HG03571 (cell line): ENCODE results near the gene AMPD3.

Experiments
- ATAC-seq: cut with Tn5 transposase; IDR thresholded peaks from one replicate; pipeline ENCODE4 v1.9.1; 2021; ENCODE audit not compliant: unreplicated experiment

Gene AMPD3

DNA sequence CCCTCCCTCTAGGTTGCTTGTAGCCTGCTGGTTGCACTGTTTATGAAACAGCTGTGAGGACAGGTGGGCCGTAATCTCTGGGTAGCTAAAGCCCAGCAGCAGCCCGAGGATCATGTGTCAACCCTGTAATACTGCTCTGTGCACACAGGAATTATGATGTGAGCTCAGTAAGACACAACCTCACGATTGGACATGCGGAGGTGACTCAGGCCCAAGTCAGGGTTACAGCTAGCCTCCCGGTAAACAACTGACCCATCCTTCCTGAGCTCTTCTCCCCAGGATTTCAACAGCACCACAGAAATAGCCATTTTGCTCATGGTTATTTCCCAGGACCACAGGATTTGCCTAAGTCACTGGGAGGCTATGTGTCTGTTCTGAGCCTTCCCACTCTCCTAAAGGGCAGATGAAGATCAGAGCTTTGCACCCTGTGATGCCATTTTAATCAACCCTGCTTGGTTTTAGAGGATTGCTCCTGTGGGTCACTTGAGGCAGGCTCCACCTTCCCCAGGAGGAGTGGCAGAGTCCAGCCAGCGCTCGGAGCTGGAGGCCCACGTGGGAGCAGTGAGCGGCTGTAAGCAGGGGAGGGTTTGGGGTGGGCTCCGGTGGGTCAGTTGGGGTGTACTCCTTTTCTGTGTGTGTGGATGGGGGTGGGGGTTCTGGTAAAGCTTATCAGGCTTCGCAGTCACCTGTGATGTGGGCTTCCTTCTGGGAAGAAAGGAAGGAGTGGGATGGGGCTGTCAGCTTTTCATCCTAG, at the start of gene AMPD3:
Gene AMPD3, plus strand, starts transcription at position 387 of the 754 bp plus-strand sequence. CDS start 6,256 bp downstream, outside the sequence.
- ATAC-seq: no peak

DNA sequence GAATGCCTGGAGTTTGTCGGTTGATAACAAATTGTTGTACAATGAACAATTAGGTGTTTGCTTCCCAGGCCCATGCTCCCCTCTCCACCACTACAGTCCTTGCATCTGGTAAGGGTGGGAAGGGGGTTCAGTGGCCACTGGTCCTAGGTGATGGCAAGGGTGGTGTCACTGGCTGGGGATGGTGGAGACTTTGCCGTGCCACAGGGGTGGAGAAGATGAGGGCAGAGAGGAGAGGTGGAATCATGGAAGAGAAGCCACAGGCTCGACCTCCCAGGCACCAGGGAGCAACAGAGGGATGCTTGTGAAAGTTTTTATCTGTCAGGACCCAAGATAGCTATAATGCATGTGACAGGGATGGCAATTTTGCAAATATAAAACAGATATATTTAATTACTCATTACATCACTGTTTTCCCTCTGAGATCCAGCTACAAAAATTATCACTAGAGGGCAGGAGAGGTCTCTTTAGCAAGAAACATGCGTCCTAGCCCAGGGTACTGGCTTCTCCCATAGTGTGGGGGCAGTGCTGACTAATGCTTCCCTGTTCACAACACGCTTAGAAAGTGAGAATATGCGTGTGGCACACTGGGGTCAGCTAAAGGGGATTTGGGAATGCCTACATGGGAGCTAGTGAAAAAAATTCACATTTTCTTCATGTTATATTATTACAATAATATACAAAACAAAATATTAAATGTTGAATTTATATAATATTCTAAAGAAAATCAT, 49.0 kb upstream of the AMPD3 start:
- ATAC-seq: no peak

DNA sequence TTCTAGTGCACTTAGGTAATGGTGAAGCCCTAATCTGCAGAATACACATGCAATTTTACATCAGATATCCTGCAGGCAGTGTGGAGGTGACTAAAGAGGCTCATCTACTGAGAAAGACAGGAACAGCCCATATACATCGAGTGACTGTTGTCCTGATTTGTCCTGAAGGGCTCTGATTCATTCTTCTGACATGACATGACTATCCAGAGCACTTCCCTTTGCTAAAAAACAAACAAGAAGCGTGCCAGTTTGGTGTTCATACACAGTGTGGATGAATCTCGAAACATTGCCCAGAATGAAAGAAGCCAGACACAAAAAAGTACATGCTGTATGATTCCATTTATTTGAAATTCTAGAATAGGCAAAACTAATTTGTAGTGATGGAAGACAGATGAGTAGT, 48.0 kb upstream of the AMPD3 start:
- no peak for ATAC-seq

DNA sequence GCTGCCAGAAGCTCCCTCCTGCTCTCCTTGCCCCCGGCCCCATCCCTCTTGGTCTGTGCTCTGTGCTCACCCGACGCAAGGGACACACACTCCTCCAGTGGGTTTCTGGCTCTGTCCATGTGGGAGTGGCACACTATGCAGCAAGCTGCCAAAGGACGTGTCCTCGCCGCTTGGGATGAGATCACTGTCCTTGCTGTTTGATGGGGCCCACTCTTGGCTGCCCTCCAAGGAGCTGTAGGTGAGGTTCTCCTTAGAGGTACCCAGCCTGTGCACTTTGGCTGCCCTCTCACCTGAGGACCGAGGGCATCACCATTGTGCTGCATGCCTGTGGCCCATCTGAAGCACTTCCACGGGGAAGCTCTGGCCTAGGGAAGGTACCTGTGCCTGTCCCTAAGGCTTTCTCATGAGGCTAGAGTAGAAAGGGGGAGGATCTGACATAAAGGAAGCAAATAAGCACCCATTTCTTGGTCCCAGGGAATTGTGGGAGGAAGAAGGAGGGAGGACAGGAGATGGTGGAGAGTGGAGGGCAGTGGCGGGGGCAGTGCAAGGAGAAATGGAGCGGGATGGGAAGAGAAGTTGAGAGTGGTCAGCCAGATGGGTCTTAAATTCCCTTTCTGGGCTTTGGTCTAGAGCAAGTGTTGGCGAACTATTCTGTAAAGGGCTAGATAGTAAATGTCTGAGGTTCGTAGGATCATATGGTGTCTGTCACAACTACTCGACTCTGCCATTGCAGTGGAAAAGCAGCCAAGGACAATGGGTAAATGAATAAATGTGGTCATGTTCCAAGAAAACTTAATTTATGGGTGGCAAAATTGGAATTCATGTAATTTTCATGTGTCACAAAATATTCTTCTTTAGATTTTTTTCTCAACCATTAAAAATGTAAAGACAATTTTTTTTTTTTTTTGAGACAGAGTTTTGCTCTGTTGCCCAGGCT, 47.0 kb upstream of the AMPD3 start:
- no peak for ATAC-seq

DNA sequence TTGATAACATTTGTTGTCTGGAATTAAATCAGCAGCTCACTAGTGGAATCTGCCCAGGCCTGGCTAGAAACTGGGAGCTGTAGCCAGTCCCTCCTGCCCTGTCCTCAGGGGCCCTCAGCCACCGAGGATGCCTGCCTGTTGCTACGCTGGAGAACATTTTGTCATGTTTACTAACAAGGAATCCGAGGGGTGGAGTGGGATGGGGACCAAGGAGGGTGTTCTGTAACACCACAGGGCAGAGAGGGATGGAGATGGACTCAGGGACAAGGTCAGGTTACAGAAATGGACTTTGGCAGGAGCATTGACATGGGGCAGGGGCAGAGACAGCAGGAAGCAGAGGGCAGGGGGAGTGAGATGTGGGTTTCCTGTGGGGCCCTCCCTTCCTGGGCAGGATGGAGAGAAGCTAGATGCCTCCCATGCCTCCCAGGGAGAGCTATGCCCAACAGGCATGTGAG, 45.8 kb upstream of the AMPD3 start:
- no peak for ATAC-seq

DNA sequence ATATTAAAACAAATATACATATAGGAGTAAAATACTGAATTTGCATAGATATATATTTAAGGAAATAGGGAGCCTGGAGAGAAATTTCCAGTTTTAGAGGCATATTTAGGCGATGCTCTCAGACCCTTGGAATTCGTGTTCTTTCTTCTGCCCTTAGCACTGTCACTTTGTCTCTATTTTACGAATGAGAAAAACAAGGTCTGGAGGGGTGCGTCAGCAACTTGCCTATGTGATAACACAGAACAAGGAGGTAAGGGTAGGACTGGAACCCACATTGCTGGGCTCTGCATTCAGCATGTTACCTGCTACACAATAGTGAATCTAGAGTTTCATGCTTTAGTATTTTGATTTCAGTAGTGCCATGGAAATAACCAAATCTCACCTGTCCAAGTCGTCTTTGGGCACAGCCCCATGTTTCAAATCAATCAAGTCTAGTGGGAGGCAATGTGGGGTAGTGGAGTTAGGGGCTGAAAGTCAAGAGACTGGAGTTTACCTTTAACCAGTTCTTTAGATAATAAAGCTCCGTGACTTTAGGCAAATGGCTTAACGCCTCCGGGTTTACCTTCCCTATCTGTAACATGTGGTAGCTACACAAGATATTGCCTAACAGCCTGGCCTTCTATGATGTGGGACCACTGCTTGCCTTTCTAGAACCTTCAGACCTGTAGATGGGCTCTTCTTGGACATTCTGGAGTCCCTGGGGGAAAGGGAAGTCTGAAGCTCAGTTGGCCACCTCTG, 44.8 kb upstream of the AMPD3 start:
- no peak for ATAC-seq

DNA sequence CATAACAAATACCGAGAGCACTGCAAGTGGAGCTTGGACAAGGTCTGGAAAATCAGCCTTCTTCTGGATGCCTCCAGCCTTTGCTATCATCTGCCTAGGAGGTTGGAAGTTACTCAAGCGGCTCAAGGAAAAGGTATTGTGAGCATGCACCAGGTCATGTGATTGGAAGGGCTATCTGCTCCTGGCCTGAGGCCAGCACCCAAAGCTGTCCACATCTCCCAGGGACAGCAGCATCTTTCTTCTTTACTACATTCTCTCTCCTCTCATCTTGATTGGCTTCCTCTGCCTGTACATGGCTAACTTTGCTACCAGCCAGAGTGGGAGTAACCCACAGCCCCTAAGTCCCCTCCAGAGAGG, 44.2 kb upstream of the AMPD3 start:
- no peak for ATAC-seq

DNA sequence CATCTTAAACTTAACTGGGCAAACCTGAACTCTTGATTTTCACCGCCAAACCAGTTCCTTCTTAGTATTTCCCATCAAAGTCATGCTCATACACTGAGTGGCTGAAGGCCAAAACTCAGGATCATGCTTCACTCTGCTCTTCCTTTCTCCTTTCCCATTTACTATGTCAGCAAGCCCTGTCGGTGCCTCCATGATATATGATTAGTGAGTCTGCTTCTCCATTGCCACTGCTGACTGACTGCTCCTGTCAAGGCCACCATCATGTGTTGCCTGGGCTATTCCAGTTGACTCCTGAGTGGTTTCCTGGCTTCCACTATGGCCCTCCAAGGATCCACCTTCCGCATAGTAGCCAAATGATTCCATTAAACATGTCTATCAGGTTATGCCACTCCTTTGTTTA, 42.8 kb upstream of the AMPD3 start:
- ATAC-seq: no peak

DNA sequence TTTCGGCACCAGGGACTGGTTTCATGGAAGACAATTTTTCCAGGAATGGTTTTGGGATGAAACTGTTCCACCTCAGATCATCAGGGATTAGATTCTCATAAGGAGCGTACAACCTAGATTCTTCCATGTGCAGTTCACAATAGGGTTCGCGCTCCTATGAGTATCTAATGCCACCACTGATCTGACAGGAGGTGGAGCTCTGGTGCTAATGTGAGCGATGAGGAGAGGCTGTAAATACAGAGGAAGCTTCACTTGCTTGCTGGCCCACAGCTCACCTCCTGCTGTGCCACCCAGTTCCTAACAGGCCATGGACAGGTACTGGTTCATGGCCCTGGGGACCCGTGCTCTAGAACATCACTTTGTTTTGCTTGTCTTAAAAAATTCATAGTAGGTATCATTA, 41.8 kb upstream of the AMPD3 start:
- ATAC-seq: no peak

DNA sequence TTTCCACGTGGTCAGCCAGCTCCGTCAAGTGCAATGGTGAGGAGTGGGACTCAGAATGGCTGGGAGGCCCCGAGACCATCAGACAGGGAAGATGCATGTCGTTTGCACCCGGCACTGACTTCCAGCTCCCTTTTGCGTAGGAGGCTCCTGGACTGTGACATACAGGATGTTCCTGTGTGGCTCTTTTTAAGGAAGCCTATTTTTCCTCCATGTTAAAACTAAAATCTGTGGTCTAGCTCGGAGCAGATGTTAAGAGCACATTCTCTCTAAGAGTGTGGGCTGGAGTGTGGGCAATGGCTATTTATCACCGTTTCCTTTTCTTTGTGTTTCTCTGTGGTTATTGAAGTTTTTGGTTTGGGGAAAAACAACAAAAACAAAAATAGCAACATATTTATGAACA, 40.9 kb upstream of the AMPD3 start:
- no peak for ATAC-seq

DNA sequence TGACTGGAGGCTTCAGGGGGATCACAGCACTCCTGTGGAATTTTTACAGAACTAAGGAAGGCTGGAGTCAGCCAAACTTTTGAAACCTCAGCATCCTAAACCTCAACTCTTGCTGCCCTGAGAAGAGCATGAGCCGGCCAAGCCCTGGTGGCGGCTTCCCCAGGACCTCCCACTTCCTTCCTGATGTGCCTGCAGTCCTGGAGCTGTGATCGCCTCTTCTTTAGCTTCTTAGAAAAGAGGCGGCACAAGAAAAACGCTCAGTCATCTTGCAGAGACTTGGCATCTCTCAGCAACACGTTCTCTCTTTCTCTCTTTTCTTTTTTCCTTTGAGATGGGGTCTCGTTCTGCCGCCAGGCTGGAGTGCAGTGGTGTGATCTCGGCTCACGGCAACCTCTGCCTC, 40.4 kb upstream of the AMPD3 start:
- no peak for ATAC-seq

DNA sequence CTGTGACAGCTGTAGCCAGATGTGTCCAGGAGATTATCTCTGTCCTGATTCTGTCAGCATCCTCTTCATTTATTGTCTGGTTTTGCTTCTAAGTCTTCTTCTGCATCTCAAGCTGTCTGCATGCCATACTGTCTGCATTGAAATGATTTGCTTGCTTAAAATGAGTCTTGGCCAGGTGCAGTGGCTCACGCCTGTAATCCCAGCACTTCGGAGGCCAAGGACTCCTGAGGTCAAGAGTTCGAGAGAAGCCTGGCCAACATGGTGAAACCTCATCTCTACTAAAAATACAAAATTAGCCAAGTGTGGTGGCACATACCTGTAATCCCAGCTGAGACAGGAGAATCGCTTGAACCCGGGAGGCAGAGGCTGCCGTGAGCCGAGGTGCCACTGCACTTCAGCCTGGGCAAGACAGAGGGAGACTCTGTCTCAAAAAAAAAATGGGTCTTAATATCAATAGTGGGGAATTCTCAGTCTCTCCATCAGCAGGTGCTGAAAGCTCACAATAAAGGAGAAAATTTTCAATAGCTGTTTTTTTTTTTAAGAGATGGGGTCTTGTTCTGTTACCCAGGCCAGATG, 39.2 kb upstream of the AMPD3 start:
- ATAC-seq: no peak

DNA sequence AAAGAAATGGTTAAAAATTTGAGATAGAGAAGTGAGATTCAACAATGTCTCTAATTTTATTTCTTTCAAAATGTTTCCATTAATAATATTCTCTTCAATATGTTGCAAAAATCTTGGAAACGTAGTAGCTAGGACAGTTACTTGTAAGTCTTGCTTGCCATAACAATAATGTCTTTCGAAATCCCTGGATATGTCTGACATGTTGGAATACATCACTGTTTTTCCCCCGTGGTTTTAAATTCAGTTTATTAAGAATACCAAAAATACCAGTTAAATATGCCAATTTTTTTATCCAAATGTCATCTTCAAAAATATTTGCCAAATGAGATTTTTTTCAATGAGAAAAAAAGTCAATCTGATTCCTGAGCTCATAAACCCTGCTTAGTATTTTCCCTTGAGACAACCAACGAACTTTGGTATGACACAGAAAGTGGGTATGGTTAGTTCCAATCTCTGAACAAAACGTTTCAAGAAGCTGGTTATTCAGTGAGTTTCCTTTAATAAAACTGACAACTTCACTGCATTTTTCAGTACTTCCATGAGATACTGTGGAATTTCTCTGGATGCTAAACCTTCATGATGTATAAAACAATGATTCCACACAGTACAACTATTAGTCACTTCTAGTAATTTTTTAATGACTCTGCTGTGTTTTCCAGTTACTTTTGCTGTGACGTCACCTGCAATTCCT, 36.7 kb upstream of the AMPD3 start:
- ATAC-seq: no peak

DNA sequence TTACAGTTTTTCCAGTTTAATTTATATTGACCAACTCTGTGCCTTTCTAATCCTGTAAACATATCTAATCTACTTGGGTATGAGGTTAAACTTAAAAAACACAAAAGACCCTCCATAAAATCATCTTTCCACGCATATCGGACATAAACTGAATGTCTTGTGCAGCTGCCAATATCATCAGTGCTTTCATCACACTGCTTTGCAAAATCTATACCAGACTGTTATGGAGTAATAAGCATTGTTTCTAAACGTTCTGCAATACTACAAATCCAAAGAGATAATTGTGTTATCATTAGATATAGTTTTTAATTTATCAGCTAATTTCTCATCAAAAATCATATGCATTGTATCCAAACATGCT, 36.1 kb upstream of the AMPD3 start:
- ATAC-seq: no peak

DNA sequence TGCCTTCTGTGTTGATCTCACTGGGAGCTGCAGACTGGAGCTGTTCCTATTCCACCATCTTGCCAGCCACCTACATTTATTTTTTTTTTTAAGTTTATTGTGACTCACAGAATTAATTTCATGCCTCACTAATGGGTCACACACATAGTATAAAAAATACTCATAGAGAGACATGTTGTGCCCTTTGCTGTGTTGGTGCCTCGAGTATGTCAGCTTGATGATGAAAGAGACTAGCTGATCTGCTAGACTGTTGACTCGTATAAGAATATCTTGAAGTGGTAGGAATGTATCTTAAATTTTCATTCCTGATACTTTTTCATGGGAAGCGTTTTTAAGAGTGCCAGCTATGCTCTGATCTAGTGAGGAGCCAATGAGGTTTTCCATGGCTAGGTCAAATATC, 28.6 kb upstream of the AMPD3 start:
- no peak for ATAC-seq

DNA sequence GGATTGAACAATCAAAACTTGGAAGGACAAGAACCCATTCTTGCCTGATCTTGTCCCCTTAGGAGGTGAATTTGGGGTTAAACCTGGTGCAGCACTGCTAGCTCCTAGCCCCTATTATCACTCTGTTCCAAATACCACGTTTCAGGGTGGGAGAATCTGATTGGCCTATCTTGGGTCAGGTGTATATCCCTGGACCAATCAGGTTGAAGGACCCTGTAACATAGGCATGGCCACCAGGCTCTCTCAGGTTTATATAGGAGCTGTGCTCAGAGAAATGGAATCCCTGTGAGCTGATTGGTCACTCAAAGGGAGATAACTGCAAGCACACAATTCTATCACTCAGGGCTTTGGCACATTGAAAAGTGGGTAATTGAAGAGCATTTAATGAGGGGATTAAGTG, 26.6 kb upstream of the AMPD3 start:
- no peak for ATAC-seq

DNA sequence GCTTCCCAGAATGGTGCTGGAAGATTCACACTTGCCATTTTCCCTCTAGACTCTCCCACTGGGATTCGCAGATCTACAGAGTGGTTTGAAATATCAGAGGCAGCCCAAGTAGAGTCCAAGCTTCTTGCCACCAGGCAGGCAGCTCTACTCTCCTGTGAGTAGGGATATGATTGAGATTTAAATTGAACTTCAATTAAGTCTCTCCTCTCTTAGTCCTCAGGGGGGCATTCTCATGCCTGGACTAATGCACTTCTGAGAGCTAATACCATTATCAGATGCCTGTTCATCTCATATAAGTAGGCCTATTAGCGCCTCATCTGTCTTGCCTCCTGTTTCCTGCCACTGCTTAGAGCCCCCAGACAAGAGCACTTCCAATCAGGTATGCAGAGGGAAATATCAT, 25.5 kb upstream of the AMPD3 start:
- no peak for ATAC-seq

DNA sequence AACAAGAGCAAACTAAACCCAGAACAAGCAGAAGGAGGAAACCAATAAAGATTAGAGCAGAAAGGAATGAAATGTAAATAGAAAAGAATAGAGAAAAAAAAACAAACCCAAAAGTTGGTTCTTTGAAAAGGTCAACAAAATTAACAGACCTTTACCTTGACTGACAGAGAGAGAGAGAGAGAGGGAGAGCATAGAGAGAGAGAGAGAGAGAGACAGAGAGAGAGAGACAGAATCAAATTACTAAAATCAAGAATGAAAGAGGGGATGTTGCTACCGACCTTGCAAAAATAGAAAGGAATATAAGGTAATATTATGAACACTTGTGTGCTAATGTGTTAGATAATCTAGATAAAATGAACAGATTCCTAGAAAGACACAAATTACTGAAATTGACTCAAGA, 22.6 kb upstream of the AMPD3 start:
- no peak for ATAC-seq

DNA sequence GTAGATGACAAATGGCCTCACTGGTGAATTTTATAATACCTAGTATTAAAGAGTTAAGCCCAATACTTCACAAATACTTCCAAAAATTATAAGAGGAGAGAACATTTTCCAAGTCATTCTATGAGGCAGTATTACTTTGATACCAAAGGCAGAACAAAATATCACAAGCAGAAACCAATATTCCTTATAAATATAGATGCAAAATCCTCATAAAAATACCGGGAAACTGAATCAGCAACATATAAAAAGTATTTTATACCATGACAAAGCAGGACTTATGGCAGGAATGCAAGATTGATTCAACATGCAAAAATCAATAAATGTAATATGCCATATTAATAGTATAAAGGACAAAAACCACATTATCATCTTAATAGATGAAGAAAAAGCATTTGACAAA, 22.1 kb upstream of the AMPD3 start:
- no peak for ATAC-seq

DNA sequence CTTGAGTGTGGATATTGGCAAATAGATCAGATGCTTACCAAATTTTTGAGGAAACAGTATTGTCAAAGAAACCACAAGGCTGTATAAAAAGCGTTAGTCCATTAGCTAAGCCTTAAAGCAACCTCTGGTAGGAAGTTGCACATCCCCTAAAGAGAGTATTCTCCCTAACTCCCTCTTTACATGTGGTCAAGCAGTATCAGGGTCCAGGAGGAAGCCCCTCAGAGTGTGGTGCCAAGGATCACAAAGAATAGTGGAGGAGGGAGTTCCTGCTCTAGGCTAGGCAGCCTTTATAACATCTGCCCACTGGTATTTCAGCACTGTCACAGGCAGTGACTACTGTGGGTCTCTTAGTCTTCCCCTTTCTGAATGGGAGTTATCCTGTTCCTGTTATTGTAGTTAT, 18.8 kb upstream of the AMPD3 start:
- ATAC-seq: no peak
